Effector memory CD4-positive, alpha-beta T cell (primary cell): ENCODE measurements around the gene ITM2C.

ENCODE experiments used
- DNase-seq, 3 donors: peaks; one replicate each; pipeline ENCODE4 v3.0.0-alpha.2; 2020
- H3K27ac ChIP-seq: 2 replicates; pipeline ENCODE4 v1.7.0; 2013; ENCODE audit warnings: mild to moderate bottlenecking, low read length, moderate library complexity; ENCODE audit not compliant: insufficient read depth, poor library complexity, severe bottlenecking
- H3K27me3 ChIP-seq: replicated peaks from 2 replicates; pipeline ENCODE4 v1.7.0; 2013; ENCODE audit warnings: mild to moderate bottlenecking, low read length; ENCODE audit not compliant: insufficient read depth, control insufficient read depth, poor library complexity, severe bottlenecking
- H3K36me3 ChIP-seq: 2 replicates; pipeline ENCODE4 v1.7.0; 2013; ENCODE audit warnings: mild to moderate bottlenecking, low read length, moderate library complexity; ENCODE audit not compliant: control insufficient read depth, insufficient read depth
- H3K4me1 ChIP-seq: 2 replicates; pipeline ENCODE4 v1.7.0; 2013; ENCODE audit warnings: low read length, mild to moderate bottlenecking; ENCODE audit not compliant: control insufficient read depth, insufficient read depth, poor library complexity, severe bottlenecking
- H3K4me3 ChIP-seq: 2 replicates; pipeline ENCODE4 v1.7.0; 2013; ENCODE audit warnings: low read length, low read depth, mild to moderate bottlenecking; ENCODE audit not compliant: insufficient read depth, poor library complexity, severe bottlenecking
- H3K9me3 ChIP-seq: 2 replicates; pipeline ENCODE4 v1.7.0; 2013; ENCODE audit warnings: mild to moderate bottlenecking, low read length, moderate library complexity; ENCODE audit not compliant: control insufficient read depth

The ITM2C gene

DNA sequence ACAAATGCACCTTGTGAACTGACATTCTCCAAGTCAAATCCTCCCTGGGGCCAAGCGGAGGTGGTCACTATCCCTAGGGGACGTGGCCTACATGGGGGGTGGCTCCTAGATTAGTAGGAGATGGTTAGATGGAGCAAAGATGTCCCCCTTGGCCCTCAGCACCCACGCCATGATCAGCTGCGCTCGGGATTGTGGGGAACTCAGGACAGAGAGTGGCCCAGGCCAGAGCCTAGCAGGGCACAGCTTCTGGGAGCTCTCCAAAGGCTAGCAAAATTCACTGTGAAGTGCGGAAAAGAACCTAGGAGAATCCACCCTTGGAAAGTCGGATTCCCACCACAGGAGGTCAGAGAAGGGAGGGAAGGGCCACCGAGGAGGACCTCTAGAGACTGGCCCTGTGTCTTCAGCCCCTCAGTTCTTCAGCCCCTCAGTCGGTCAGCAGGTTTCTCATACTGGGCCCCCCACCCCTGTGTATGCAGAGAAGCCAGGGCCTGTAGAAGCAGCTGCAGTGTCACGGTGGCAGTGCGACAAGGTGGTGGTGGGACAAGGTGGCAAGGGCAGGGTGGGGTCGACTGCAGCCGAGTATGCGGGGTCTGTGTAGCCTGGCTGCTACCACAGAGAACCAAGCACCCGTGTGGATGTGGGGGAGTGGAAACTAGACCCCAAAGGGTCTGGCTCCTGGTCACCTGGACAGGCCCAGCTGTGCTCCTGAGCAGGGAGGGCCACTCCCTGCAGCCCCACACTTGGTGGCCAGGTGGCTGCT lies 41.9 kb downstream of the ITM2C start:
- H3K9me3 ChIP-seq, result no peaks in the 10 kb centered on the region
- DNase-seq, result no peak
- peaks cover 10% of the 10 kb centered on the region for H3K4me1 ChIP-seq
- no peaks in the 10 kb centered on the region for H3K27me3 ChIP-seq
- no peak overlapping the region for H3K4me3 ChIP-seq
- H3K27ac ChIP-seq, result no peak overlapping the region
- H3K36me3 ChIP-seq, result peaks cover 3% of the 10 kb centered on the region

DNA sequence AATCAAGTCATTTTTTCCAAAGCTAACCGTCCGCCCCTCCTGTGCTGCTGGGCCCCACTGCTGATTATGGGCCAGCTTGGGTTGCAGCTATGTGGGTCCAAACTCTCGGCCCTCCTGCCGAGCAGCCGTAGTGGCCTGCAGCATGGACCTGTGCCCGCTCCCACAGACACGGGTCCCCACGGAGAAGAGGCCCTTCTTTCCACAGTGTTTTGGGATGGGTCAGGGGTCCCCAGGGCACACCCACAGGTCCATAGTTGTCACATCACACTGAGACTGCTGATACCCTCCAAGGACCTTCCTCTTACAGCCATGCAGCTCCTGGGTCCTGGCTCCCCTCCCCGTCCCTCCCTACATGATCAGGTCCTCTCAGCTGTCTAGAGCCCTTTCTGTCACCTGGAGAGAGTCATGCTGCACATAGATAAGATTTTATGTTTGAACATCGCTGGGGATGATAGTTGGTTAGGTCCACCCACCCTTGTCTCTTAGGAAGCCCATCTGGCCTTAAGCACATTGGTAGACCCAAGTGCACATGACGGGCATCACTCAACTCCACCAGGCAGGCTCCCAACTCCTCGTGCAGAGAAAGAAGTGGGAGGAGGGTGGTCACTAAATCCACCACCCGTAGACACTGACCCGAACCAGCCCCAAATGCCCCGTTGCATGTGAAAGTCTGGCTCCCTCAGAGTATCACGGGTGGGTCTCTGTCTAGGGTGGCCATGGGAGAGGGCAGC lies 42.8 kb downstream of the ITM2C start:
- no peak overlapping the region for H3K27ac ChIP-seq
- no peaks in the 10 kb centered on the region for H3K27me3 ChIP-seq
- peaks cover 3% of the 10 kb centered on the region for H3K36me3 ChIP-seq
- DNase-seq, result no peak
- peaks cover 10% of the 10 kb centered on the region for H3K4me1 ChIP-seq
- H3K4me3 ChIP-seq, result no peak overlapping the region
- no peaks in the 10 kb centered on the region for H3K9me3 ChIP-seq

DNA sequence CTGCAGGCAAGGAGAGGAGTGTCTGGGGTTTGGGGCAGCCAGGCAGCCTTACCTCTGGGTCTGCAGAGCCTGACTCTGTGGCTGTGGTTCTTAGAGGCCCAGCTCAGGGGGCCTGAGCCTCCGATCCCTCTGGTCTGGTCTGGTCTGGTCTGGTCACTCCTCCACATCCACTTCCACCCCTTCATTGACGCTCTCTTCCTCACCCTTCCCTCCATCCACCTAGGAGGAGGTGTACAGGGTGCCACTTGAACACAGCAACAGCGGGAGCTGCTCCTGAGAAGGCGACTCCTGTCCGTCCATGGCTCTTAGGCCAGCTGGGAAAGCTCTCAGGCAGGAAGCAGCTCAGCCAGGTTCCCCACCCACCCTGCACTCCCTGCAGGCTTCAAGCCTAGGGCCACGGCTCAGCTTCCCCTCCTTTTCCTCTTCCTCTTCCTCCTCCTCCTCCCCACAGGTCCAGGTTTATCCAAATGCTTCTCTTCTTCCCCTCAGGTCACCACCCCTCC lies 43.4 kb downstream of the ITM2C start:
- Histone ChIP-seq H3K27me3 (no peaks in the 10 kb centered on the region), H3K9me3 (no peaks in the 10 kb centered on the region), H3K4me3 (no peak overlapping the region), H3K36me3 (peaks cover 3% of the 10 kb centered on the region), H3K4me1 (peaks cover 10% of the 10 kb centered on the region), H3K27ac (no peak overlapping the region)
- no peak for DNase-seq

- H3K36me3 ChIP-seq, result peaks cover 3% of the 10 kb centered on the region
- no peaks in the 10 kb centered on the region for H3K9me3 ChIP-seq
- H3K27me3 ChIP-seq, result no peaks in the 10 kb centered on the region
- DNase-seq, result no peak
- H3K4me1 ChIP-seq, result peaks cover 10% of the 10 kb centered on the region
- no peak overlapping the region for H3K27ac ChIP-seq
- H3K4me3 ChIP-seq, result no peak overlapping the region
Measured at GRCh38 chr2:230908595-230909191, 44.0 kb downstream of the ITM2C start.

- DNase-seq, result no peak
- H3K27me3 ChIP-seq, result no peaks in the 10 kb centered on the region
- H3K4me1 ChIP-seq, result peaks cover 8% of the 10 kb centered on the region
- peaks cover 3% of the 10 kb centered on the region for H3K36me3 ChIP-seq
- no peaks in the 10 kb centered on the region for H3K9me3 ChIP-seq
- no peak overlapping the region for H3K4me3 ChIP-seq
- no peak overlapping the region for H3K27ac ChIP-seq
Measured at GRCh38 chr2:230909841-230910545, 45.3 kb downstream of the ITM2C start.

DNA sequence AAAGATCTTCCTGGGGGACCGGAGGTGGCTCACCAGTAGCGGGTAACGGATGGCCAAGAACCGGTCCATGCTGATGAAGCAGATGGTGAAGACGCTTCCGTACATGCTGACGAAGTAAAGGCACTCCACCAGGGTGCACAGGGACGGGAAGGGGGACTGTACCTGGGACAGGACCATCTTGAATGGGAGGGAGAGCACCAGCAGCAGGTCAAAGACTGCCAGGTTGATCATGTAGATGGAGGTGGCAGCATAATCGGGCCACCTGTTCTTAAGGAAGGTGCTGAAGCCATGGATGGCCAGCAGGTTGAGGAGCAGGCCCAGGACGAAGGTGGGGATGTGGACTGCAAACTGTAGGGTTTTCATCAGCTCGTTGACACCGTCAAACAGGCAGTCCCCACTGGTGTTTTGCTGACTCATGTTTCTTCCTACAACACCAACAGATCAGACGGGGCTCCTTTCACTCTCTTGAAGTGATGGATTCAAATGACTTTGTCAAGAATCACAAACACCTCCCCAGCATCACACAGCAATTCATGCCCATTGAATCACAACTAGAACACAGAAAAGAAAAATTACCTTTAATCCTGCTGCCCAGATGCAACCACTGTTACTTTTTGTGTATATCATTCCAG lies 45.9 kb downstream of the ITM2C start:
- no peak for DNase-seq
- Histone ChIP-seq H3K27ac (no peak overlapping the region), H3K27me3 (no peaks in the 10 kb centered on the region), H3K4me3 (no peak overlapping the region), H3K36me3 (peaks cover 3% of the 10 kb centered on the region), H3K4me1 (peaks cover 1% of the 10 kb centered on the region), H3K9me3 (no peaks in the 10 kb centered on the region)

DNA sequence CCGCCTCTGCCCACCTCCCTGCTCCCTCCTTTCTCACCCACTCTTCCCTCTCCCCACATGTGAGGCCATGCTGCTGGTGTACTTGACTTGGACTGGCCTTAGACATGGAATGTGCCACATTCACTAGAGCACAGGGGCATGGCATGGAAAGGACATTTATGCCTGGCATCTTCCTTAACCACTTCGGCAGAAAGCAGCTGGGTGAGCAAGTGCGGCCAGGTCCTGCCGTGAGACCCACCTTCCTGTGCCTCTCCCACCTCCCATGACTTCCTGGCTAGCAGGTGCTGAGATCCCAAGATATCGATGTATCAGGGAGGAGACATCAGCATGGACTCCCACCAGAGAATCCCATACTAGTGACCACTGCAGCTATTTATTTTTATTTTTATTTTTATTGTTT lies 47.3 kb downstream of the ITM2C start:
- no peak overlapping the region for H3K27ac ChIP-seq
- DNase-seq, result no peak

DNA sequence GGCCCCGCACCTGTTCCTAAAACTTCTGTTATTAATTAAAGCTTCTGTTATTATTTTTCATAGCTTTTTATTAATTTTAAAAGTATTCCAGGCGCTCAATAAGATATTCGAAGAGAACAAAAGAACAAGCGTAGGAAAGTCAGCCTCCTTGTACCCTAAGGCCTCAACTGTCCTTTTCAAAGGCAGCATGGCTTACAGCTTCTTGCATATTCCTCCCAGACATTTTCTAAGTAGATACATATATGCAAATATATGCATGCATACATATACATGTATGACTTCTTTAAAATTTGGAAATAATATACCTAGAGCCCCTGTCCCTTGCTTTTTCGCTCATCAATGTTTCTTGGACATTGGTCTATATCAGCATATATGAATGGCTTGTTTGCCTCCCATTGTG lies 48.0 kb downstream of the ITM2C start:
- H3K4me3 ChIP-seq, result no peak overlapping the region
- H3K36me3 ChIP-seq, result peaks cover 3% of the 10 kb centered on the region
- H3K27me3 ChIP-seq, result no peaks in the 10 kb centered on the region
- no peaks in the 10 kb centered on the region for H3K4me1 ChIP-seq
- no peaks in the 10 kb centered on the region for H3K9me3 ChIP-seq
- DNase-seq, result no peak
- H3K27ac ChIP-seq, result no peak overlapping the region

More for the DNA sequence above, 47.3 kb downstream of the ITM2C start:
- Histone ChIP-seq H3K27me3 (no peaks in the 10 kb centered on the region), H3K36me3 (peaks cover 3% of the 10 kb centered on the region), H3K4me1 (no peaks in the 10 kb centered on the region), H3K9me3 (no peaks in the 10 kb centered on the region), H3K4me3 (no peak overlapping the region)

GRCh38 chr2:230913406-230914143 lies 48.8 kb downstream of the ITM2C start:
- Histone ChIP-seq H3K4me3 (no peak overlapping the region), H3K4me1 (no peaks in the 10 kb centered on the region), H3K9me3 (no peaks in the 10 kb centered on the region), H3K27ac (no peak overlapping the region), H3K27me3 (no peaks in the 10 kb centered on the region), H3K36me3 (peaks cover 3% of the 10 kb centered on the region)
- no peak for DNase-seq
